Central memory CD4-positive, alpha-beta T cell (primary cell): ENCODE results near the gene UNKL.

Experiments
- DNase-seq: peaks from one replicate; pipeline ENCODE4 v3.0.0; 2022

Gene UNKL

DNA sequence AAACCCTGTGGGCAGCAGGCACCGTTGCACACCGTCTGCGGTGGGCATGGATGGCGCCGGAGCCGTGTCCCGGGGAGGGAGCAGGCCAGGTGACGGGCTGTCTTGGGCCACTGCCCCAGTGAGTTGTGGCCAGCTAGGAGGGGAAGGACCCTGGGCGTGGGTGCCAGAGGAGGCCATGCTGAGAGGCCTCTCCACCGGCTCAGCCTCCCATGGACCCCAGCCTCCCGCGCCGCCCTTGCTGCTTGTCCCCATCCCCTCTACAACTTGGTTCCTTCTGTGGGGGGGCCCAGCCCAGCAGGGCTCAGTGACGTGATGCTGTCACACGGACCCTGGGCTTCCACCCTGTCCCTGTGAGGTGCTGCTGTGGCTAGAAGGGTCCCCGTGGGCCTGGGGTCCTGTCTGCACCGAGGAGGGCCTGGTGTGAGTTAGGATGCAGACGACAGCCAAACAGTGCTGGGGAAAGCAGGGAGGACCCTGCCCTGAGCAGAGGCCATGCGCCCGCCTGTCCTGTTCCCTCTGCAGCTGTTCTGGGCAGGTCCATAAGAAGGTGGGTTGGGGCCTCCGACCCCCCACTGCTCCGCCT, 93.8 kb downstream of the UNKL start:
- DNase-seq: no peak

DNA sequence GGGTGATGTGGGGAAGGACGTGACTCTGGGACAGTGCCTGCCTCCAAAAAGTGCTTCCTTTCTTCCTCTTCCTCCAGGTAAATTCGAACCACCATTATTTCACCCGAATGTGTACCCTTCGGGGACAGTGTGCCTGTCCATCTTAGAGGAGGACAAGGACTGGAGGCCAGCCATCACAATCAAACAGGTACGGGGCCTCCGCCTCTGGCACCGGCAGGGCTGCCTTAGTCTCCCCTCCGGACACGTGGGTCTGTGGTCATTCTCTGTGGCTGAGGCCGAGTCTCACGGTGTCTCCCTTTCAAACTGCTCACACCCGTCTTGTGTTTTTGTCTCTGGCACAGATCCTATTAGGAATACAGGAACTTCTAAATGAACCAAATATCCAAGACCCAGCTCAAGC, 94.4 kb downstream of the UNKL start:
- DNase-seq: no peak

DNA sequence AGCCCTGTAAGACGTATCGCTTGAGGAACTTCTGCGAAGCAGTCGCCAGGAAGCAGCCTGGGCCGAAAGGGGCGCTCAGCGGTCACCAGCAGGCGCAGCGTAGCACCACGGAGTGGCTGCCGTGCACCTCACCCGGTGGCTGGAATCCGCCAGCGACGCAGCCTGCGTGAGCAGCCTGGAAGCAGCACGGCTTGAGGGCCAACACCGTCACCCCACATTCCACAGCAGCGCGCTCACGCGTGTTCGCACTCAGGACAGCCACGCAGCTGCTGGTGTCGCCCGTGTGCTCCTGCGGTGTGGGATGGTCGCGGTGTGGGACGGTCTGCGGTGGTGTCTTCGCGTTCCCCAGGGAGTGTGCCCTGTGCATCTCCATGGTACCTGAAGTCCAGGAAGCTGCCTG, 95.5 kb downstream of the UNKL start:
- DNase-seq: no peak

DNA sequence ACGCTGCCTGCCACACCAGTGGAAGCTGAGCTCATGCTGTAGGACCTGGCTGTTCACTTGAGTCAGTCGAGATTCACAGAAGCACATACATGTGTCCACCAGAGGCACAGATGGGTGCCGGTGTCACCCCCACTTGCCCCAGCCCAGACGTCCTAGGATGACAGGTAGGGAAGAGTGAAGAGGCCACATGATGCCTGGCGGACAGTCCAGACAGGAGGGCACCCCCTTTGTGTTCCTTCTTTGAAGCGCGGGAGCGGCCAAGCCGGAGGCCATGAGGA, 96.3 kb downstream of the UNKL start:
- DNase-seq: no peak

DNA sequence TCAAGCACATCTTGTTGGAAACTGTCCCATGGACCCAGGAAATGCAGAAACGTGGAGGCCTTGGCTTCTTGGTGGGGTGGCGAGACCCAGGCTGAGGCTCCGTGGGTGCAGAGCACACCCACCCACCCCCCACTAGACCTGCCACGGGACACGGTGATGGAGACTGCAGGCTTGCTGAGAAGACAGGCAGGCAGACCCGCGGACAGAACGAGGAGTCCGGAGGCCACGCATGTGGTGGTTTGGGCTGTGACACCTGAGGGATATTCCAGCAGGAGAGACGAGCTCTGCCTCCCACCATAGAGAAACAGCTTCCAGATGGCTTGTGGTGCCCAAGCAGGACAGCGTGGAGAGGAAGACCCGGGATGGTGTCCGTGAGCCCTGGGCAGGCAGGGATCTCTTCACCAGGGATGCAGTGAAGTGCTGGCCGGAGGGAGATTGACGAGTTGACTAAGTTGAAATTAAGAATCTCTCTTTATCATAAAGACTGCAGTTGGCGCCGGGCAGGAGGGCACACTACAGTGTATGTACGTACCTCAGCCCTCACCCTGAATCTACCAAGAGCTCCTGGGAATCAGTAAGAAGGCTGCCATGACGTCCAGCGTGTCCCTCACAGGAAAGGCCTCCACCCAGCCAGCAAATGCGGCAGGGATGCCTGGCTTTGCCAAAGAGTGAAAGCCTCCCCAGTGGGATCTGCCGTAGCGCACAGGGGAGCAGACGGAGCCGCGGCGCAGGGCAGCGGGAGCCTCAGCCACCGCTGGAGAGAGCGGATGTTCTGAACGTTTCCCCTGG, 96.8 kb downstream of the UNKL start:
- no peak for DNase-seq

DNA sequence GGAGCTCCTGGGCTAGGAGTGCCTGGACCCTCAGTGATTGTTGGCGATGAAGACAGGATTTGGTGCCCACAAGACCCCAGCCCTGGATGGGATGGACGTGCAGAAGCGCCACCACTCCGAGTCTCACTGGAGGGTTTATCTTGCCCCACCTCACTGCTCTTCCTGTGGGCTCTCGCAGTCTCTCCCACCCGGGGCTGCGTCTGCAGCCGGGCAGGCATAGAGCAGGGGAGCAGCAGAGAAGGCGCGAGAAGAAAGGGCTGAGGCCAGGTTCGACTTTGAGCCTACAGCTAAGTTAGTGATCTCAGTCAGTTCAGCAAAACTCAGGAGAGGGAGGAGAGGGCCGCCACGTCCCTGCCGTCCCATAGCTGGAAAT, 98.5 kb downstream of the UNKL start:
- no peak for DNase-seq

DNA sequence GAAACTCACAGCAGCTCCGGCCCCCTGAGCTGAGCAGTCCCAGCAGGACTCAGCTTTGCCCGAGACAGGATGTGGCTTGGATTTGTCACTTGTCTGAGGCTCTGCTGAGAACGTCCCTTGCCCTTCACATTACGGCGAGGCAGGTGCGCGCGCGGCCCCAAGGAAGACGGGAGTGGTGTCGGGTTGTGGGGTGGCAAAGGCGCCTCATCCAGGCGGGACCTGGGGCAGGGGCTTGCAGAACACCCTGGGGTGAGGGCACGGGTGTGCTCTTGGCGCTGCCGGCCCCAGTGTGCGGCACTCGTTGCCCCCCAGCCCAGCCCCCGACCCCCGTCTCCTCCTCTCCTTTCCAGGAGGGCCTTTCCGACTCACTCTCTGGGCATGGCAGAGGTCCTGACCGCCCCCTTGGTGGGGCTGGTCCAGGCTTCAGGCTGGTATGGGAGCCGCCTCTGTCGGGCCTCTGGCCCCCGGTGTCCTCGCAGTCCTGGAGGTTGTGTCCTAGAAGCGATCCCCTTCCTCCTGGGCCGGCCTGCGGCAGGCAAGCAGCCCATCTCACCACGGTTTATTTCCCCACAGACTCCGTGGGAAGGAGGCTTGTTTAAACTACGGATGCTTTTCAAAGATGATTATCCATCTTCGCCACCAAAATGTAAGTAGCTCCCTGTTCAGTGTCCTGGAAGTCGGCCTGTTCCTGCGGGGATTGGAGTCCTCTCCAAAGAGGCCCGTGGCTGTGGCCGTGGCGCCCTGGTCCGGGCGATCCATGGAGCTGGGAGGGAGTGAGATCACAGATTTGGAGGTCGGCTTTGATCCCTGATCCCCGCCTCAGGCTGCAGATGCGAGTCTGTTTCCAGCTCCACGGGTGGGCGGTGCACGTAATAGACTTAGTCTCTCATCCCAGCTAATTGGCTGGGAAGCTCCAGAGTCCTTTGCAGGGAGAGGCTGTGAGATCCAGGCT, 99.1 kb downstream of the UNKL start:
- DNase-seq: no peak

DNA sequence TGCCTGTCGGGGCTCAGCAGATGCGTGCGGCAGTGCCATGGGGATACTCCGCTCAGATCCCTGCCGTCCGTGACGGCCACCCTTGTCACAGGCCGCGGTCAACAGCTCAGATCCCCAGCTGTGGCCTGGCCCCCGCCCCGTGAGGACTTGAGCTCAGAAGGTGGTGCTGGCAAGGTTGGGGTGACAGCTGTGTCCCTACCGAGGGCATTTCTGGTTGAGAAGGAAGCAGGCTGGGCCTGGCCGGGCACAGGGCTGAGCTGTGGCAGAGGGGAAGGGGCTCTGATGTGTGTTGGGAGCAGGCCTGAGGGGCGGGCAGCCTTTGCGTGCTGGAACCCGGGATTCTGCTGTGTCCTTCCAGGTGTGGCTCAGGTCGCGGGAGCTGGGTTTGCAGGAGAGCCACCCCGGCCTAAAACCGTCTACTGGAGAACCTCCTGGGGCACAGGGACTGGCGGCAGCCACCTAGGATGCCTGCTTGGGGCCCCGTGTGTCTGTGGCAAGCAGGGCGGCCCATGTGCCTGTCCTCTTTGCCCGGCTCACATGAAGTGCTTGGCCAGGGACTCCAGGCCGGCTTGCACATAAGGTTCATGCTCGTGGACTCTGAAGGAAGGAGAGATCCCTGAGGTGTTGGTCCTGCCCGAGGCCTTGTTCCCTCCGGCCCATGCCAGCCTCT, 100.0 kb downstream of the UNKL start:
- no peak for DNase-seq

DNA sequence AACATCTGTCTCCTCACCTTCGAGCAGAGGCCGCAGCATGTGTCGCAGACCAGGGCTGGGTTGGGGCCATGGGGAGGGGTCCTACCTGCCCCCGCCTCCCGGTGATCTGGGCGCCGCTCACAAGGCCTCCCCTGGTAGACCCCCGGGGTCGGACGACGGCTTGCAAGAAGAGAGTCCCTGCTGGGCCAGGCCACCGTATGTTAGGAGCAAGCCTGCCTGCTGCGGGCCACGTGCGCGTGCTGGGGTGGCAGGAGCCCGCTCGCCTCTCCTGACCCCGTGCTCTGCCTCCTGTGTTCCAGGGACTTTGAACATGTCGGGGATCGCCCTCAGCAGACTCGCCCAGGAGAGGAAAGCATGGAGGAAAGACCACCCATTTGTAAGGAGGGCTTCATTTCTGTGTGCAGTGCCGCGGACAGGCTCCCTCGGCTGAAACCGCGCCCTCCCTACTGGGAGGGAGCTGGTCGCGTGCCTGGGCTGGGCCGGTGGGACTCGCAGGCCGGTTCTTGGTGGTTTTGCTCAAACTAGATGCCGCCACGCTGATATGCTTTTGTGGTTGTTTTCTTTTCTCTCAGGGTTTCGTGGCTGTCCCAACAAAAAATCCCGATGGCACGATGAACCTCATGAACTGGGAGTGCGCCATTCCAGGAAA, 100.7 kb downstream of the UNKL start:
- DNase-seq: no peak
